ENCODE data around the gene OR10K2. TPM values are rescaled to one million over a fixed set of nuclear protein-coding genes. Genes with fewer than 3 reads are reported as not detected.

The OR10K2 gene
- total RNA-seq, 1 experiment from 2014 or later = not detected

DNA sequence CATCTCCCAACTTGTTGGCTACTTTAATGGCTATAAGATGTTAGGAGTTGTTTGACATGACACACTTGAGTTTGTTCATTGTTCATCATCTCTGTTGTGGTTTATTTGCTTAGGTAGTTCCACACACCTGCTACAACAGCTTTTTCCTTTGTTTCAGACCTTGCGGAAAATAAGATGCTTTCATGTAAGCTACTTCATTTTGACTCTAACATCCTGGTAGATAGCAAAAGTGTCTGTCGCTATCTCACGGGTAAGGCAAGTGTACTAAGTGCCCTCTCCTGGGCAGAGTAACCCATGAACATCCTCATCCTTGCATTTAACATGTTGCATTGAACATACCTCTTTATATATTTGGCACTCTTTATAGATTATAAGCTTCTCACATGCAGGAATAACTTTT, 25.2 kb downstream of the OR10K2 start:
- no peaks in the 10 kb centered on the region for H3K36me3 Mint-ChIP-seq
- H3K4me3 Mint-ChIP-seq = no peak overlapping the region
- POLR2A ChIA-PET = no interaction called here
- no peaks in the 10 kb centered on the region; the same call in 1 of the 2 replicates for H3K27me3 Mint-ChIP-seq (ENCODE audit: low read depth)
- H3K27ac Mint-ChIP-seq = no peak overlapping the region
- ATAC-seq (no peak), DNase-seq (ENCODE audit: low spot score) (no peak)
- H3K9me3 Mint-ChIP-seq = no peaks in the 10 kb centered on the region
- CTCF ChIA-PET = no interaction called here
- no peaks in the 10 kb centered on the region for H3K4me1 Mint-ChIP-seq
- TF ChIP-seq SMAD4 (CRISPR knock-in tag; IDR thresholded peaks at IDR 0.05) (no peak), NR1H2 (CRISPR knock-in tag; IDR thresholded peaks at IDR 0.05) (no peak), SP1 (CRISPR knock-in tag; conservative IDR thresholded peaks at IDR 0.05) (no peak), ZNF138 (CRISPR knock-in tag; conservative IDR thresholded peaks at IDR 0.05) (no peak), JAZF1 (CRISPR knock-in tag; IDR thresholded peaks at IDR 0.05) (no peak), CBFB (CRISPR knock-in tag; IDR thresholded peaks at IDR 0.05; ENCODE audit: low read depth) (no peak), ZNF263 (CRISPR knock-in tag; IDR thresholded peaks at IDR 0.05; ENCODE audit: low read depth) (no peak), ZNF219 (CRISPR knock-in tag; IDR thresholded peaks at IDR 0.05; ENCODE audit: borderline replicate concordance) (no peak), FOXK1 (CRISPR knock-in tag; IDR thresholded peaks at IDR 0.05) (no peak)
- TF ChIP-seq, protein P1, sequence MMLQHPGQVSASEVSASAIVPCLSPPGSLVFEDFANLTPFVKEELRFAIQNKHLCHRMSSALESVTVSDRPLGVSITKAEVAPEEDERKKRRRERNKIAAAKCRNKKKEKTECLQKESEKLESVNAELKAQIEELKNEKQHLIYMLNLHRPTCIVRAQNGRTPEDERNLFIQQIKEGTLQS (CRISPR knock-in tag; conservative IDR thresholded peaks at IDR 0.05) = no peak
- TF ChIP-seq, protein P2, sequence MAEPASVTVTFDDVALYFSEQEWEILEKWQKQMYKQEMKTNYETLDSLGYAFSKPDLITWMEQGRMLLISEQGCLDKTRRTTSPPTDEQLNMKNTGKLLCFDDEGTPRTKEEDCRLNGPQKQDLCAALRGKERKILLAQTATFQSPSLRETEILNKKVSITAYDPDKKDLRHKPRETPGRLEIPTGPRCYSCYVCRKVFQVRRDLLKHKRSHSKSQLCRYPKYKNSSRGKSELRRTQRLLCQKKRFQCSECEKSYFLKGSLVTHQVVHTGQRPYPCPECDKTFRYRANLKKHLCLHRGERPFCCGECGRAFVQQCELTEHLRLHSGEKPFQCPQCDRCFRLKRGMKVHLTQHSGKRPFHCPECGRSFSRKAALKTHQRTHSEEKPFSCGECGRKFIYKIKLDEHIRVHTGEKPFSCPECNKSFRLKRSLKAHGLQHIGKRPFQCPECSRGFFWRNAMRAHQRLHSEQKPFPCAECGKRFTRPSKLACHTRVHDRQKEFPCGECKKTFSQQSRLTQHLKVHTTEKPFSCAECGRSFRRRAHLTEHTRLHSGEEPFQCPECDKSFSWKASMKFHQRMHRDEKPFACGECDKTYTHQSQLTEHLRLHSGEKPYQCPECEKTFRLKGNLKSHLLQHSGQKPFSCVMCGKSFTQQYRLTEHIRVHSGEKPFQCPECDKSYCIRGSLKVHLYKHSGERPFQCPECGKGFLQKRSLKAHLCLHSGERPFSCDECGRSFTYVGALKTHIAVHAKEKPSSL (CRISPR knock-in tag; conservative IDR thresholded peaks at IDR 0.05) = no peak
- TF ChIP-seq, protein P3, sequence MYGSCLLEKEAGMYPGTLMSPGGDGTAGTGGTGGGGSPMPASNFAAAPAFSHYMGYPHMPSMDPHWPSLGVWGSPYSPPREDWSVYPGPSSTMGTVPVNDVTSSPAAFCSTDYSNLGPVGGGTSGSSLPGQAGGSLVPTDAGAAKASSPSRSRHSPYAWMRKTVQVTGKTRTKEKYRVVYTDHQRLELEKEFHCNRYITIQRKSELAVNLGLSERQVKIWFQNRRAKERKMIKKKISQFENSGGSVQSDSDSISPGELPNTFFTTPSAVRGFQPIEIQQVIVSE (CRISPR knock-in tag; IDR thresholded peaks at IDR 0.05; ENCODE audit: borderline replicate concordance) = no peak
- TF ChIP-seq, protein P4, sequence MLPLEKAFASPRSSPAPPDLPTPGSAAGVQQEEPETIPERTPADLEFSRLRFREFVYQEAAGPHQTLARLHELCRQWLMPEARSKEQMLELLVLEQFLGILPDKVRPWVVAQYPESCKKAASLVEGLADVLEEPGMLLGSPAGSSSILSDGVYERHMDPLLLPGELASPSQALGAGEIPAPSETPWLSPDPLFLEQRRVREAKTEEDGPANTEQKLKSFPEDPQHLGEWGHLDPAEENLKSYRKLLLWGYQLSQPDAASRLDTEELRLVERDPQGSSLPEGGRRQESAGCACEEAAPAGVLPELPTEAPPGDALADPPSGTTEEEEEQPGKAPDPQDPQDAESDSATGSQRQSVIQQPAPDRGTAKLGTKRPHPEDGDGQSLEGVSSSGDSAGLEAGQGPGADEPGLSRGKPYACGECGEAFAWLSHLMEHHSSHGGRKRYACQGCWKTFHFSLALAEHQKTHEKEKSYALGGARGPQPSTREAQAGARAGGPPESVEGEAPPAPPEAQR (CRISPR knock-in tag; IDR thresholded peaks at IDR 0.05) = no peak
- TF ChIP-seq, protein P5, sequence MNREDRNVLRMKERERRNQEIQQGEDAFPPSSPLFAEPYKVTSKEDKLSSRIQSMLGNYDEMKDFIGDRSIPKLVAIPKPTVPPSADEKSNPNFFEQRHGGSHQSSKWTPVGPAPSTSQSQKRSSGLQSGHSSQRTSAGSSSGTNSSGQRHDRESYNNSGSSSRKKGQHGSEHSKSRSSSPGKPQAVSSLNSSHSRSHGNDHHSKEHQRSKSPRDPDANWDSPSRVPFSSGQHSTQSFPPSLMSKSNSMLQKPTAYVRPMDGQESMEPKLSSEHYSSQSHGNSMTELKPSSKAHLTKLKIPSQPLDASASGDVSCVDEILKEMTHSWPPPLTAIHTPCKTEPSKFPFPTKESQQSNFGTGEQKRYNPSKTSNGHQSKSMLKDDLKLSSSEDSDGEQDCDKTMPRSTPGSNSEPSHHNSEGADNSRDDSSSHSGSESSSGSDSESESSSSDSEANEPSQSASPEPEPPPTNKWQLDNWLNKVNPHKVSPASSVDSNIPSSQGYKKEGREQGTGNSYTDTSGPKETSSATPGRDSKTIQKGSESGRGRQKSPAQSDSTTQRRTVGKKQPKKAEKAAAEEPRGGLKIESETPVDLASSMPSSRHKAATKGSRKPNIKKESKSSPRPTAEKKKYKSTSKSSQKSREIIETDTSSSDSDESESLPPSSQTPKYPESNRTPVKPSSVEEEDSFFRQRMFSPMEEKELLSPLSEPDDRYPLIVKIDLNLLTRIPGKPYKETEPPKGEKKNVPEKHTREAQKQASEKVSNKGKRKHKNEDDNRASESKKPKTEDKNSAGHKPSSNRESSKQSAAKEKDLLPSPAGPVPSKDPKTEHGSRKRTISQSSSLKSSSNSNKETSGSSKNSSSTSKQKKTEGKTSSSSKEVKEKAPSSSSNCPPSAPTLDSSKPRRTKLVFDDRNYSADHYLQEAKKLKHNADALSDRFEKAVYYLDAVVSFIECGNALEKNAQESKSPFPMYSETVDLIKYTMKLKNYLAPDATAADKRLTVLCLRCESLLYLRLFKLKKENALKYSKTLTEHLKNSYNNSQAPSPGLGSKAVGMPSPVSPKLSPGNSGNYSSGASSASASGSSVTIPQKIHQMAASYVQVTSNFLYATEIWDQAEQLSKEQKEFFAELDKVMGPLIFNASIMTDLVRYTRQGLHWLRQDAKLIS (CRISPR knock-in tag; IDR thresholded peaks at IDR 0.05; ENCODE audit: borderline replicate concordance) = no peak
- TF ChIP-seq, protein P6, sequence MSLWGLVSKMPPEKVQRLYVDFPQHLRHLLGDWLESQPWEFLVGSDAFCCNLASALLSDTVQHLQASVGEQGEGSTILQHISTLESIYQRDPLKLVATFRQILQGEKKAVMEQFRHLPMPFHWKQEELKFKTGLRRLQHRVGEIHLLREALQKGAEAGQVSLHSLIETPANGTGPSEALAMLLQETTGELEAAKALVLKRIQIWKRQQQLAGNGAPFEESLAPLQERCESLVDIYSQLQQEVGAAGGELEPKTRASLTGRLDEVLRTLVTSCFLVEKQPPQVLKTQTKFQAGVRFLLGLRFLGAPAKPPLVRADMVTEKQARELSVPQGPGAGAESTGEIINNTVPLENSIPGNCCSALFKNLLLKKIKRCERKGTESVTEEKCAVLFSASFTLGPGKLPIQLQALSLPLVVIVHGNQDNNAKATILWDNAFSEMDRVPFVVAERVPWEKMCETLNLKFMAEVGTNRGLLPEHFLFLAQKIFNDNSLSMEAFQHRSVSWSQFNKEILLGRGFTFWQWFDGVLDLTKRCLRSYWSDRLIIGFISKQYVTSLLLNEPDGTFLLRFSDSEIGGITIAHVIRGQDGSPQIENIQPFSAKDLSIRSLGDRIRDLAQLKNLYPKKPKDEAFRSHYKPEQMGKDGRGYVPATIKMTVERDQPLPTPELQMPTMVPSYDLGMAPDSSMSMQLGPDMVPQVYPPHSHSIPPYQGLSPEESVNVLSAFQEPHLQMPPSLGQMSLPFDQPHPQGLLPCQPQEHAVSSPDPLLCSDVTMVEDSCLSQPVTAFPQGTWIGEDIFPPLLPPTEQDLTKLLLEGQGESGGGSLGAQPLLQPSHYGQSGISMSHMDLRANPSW (CRISPR knock-in tag; conservative IDR thresholded peaks at IDR 0.05; ENCODE audit: low read depth) = no peak
- TF ChIP-seq, protein P7, sequence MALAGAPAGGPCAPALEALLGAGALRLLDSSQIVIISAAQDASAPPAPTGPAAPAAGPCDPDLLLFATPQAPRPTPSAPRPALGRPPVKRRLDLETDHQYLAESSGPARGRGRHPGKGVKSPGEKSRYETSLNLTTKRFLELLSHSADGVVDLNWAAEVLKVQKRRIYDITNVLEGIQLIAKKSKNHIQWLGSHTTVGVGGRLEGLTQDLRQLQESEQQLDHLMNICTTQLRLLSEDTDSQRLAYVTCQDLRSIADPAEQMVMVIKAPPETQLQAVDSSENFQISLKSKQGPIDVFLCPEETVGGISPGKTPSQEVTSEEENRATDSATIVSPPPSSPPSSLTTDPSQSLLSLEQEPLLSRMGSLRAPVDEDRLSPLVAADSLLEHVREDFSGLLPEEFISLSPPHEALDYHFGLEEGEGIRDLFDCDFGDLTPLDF (CRISPR knock-in tag; IDR thresholded peaks at IDR 0.05) = no peak

Measured in WTC11 (cell line).